Suprapubic skin (tissue), 4 donors: ENCODE data around the gene TGFBR2.

Experiments
- EP300 ChIP-seq: sonication (generic); formaldehyde crosslinking; IDR thresholded peaks from one replicate; pipeline ENCODE4 v1.6.1; 2017; ENCODE audit warnings: antibody characterized with exemption
- POLR2A ChIP-seq, 2 donors: fragments of 450-650 bp; IDR thresholded peaks; one replicate each; pipeline ENCODE4 v1.6.1; 2017; ENCODE audit warnings: antibody characterized with exemption in 2 of 2, mild to moderate bottlenecking in 2 of 2, moderate library complexity in 2 of 2
- POLR2AphosphoS5 ChIP-seq, 3 donors: sonication (generic); formaldehyde crosslinking; IDR thresholded peaks; one replicate each; pipeline ENCODE4 v1.6.1; 2017; ENCODE audit warnings: antibody characterized with exemption in 3 of 3
- TF ChIP-seq, protein P1 (sequence below), 2 donors: fragments of 200-600 bp in 1 of 2; fragments of 450-650 bp in 1 of 2; sonication (generic) in 1 of 2; IDR thresholded peaks; one replicate each; pipeline ENCODE4 v1.5.1; 2016 to 2019; ENCODE audit warnings: antibody characterized with exemption in 2 of 2, mild to moderate bottlenecking in 1 of 2, moderate library complexity in 1 of 2

DNA sequence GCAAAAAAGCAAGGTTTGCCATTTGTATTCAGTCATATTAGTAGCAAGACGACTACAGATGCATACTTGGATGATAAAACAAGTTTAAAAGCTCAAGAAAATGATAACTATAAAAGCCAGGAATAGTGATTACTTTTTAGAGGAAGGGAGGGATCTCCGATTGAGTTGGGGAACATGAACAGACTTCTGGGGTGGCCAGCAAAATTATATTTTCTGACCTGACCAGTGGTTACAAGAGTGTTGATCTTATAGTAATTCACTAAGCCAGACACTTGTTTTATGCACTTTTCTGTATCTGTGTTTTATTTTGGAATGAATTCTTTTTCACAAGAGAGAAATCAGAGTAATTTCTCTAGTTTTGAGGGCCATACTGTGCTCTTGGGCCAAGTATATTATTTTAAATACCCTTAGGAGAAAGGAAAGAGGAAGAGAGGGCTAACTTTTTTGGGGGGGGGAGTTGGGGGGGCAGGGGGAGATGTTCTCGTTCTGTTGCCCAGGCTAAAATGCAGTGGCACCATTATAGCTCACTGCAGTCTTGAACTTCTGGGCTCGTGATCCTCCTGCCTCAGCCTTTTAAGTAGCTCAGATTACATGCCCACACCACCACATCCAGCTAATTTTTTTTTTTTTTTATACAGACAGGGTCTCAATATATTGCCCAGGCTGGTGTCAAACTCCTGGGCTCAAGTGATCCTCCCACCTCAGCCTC, 57.3 kb downstream of the TGFBR2 start:
- TF ChIP-seq, protein P1, sequence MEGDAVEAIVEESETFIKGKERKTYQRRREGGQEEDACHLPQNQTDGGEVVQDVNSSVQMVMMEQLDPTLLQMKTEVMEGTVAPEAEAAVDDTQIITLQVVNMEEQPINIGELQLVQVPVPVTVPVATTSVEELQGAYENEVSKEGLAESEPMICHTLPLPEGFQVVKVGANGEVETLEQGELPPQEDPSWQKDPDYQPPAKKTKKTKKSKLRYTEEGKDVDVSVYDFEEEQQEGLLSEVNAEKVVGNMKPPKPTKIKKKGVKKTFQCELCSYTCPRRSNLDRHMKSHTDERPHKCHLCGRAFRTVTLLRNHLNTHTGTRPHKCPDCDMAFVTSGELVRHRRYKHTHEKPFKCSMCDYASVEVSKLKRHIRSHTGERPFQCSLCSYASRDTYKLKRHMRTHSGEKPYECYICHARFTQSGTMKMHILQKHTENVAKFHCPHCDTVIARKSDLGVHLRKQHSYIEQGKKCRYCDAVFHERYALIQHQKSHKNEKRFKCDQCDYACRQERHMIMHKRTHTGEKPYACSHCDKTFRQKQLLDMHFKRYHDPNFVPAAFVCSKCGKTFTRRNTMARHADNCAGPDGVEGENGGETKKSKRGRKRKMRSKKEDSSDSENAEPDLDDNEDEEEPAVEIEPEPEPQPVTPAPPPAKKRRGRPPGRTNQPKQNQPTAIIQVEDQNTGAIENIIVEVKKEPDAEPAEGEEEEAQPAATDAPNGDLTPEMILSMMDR (IDR thresholded peaks at IDR 0.05) = no peak
- TF ChIP-seq EP300 (no peak), POLR2A (IDR thresholded peaks at IDR 0.05) (no peak), POLR2AphosphoS5 (IDR thresholded peaks at IDR 0.05) (no peak)
